HG03095 (cell line): ENCODE data around the gene ADARB2.
"Not testable (repeated sequence)": the region's sequence is repeated elsewhere in the genome, so short reads cannot be mapped to it uniquely, and the experiment has no call there.

Experiments used
- ATAC-seq: cut with Tn5 transposase; IDR thresholded peaks from one replicate; pipeline ENCODE4 v1.9.1; 2021; ENCODE audit warnings: moderate library complexity; ENCODE audit not compliant: unreplicated experiment

ADARB2 gene

GRCh38 chr10:1274111-1274661, 463.1 kb downstream of the ADARB2 start:
- ATAC-seq, result no peak

- no peak for ATAC-seq
Measured at GRCh38 chr10:1273372-1274105, 463.8 kb downstream of the ADARB2 start.

GRCh38 chr10:1272777-1273161, 464.6 kb downstream of the ADARB2 start:
- no peak for ATAC-seq

GRCh38 chr10:1272079-1272776, 465.1 kb downstream of the ADARB2 start:
- ATAC-seq, result no peak

GRCh38 chr10:1270906-1271305, 466.4 kb downstream of the ADARB2 start:
- ATAC-seq, result no peak

- no peak for ATAC-seq
Measured at GRCh38 chr10:1270490-1270889, 466.8 kb downstream of the ADARB2 start.

- no peak for ATAC-seq
Measured at GRCh38 chr10:1268831-1269230, 468.5 kb downstream of the ADARB2 start.

- no peak for ATAC-seq
Measured at GRCh38 chr10:1267568-1267967, 469.8 kb downstream of the ADARB2 start.

GRCh38 chr10:1267148-1267547, 470.2 kb downstream of the ADARB2 start:
- no peak for ATAC-seq

- no peak for ATAC-seq
Measured at GRCh38 chr10:1266033-1266802, 471.1 kb downstream of the ADARB2 start.

GRCh38 chr10:1264001-1264400, 473.3 kb downstream of the ADARB2 start:
- no peak for ATAC-seq

- ATAC-seq, result no peak
Measured at GRCh38 chr10:1257274-1257673, 480.1 kb downstream of the ADARB2 start.

- ATAC-seq, result no peak
Measured at GRCh38 chr10:1256432-1256725, 480.9 kb downstream of the ADARB2 start.

GRCh38 chr10:1255600-1256431, 481.5 kb downstream of the ADARB2 start:
- no peak for ATAC-seq

- ATAC-seq, result no peak
Measured at GRCh38 chr10:1255118-1255517, 482.2 kb downstream of the ADARB2 start.

- ATAC-seq, result no peak
Measured at GRCh38 chr10:1253523-1254353, 483.6 kb downstream of the ADARB2 start.

- no peak for ATAC-seq
Measured at GRCh38 chr10:1251769-1252168, 485.6 kb downstream of the ADARB2 start.

- no peak for ATAC-seq
Measured at GRCh38 chr10:1249142-1249920, 488.0 kb downstream of the ADARB2 start.

GRCh38 chr10:1248262-1248630, 489.1 kb downstream of the ADARB2 start:
- not testable (repeated sequence) for ATAC-seq
